Amygdala (tissue), 56 donors: ENCODE data around the gene LMO2.
A peak's percentile ranks its signal among the peaks of the same experiment; 100 is the strongest.

Experiments used
- DNase-seq, 56 donors: peaks; one replicate each; lab custom pipeline; 2025; lab: John Stamatoyannopoulos, UW

The LMO2 gene

GRCh38 chr11:33892906-33893594 is 1.2 kb upstream of the LMO2 start:
- peak in 1 of 56 donors; percentile 10 for DNase-seq

- DNase-seq, result no peak
Measured at GRCh38 chr11:33889821-33890378, 2.0 kb downstream of the LMO2 start.

- no peak for DNase-seq
Measured at GRCh38 chr11:33889296-33889695, 2.6 kb downstream of the LMO2 start.

GRCh38 chr11:33887886-33888285 is 4.0 kb downstream of the LMO2 start:
- DNase-seq, result no peak

GRCh38 chr11:33885338-33886005 is 6.4 kb downstream of the LMO2 start:
- DNase-seq, result no peak

- DNase-seq, result no peak
Measured at GRCh38 chr11:33884601-33885000, 7.3 kb downstream of the LMO2 start.

GRCh38 chr11:33884035-33884434 is 7.8 kb downstream of the LMO2 start:
- DNase-seq, result no peak

- DNase-seq, result no peak
Measured at GRCh38 chr11:33881651-33882503, 10.0 kb downstream of the LMO2 start.

GRCh38 chr11:33880979-33881378 is 10.9 kb downstream of the LMO2 start:
- no peak for DNase-seq

GRCh38 chr11:33879375-33879774 is 12.5 kb downstream of the LMO2 start:
- DNase-seq, result no peak

GRCh38 chr11:33877038-33877437 is 14.8 kb downstream of the LMO2 start:
- no peak for DNase-seq

- no peak for DNase-seq
Measured at GRCh38 chr11:33875621-33876294, 16.1 kb downstream of the LMO2 start.

- no peak for DNase-seq
Measured at GRCh38 chr11:33874910-33875490, 16.9 kb downstream of the LMO2 start.

- no peak for DNase-seq
Measured at GRCh38 chr11:33874433-33874832, 17.4 kb downstream of the LMO2 start.

GRCh38 chr11:33869481-33870422 is 22.1 kb downstream of the LMO2 start:
- peak in 8 of 56 donors; percentile 13 to 58 (median 27) for DNase-seq

GRCh38 chr11:33868647-33869461 is 23.0 kb downstream of the LMO2 start:
- DNase-seq, result peak in 1 of 56 donors; percentile 29

- DNase-seq, result no peak
Measured at GRCh38 chr11:33867996-33868646, 23.8 kb downstream of the LMO2 start.
